ENCODE measurements around the gene PASK.

DNA sequence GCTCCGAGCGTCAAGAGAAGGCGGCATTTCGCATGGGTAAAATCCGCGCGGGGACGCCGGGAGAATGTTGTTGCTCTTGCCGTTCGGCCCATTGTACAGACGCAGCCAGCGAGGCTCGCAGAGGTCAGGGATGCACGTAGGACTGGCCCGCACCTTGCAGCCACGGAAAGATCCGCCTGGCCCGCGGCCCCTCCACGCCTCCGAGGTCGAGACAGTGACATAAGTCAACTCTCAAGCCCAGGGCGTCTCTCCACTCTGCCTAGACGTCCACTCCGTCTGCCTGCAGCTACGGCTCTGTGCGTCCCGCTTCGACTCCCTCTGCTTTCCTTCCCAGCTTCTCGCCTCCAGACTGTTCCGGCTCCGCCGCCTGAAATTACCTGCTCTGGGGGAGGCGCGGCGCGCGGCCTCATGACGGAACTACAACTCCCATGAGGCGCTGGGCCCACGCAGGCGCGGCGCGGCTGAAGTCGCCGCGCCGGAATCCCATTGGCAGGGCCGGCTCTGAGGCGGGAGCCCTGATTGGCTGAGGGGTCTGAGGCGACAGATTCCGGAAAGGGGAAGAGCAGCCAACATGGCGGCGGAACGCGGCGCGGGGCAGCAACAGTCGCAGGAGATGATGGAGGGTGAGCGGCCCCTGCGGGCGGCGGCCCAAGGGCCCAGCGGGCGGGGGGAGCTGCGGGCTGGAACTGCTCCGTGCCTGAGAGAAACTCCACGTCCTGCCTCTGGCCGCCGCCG, 820 bp upstream of the PASK start, which contains the start of gene PPP1R7:
- peak in 1 of 2 donors; percentile 48 for TF ChIP-seq POLR2A (IDR thresholded peaks at IDR 0.05)
- TF ChIP-seq, protein P1, sequence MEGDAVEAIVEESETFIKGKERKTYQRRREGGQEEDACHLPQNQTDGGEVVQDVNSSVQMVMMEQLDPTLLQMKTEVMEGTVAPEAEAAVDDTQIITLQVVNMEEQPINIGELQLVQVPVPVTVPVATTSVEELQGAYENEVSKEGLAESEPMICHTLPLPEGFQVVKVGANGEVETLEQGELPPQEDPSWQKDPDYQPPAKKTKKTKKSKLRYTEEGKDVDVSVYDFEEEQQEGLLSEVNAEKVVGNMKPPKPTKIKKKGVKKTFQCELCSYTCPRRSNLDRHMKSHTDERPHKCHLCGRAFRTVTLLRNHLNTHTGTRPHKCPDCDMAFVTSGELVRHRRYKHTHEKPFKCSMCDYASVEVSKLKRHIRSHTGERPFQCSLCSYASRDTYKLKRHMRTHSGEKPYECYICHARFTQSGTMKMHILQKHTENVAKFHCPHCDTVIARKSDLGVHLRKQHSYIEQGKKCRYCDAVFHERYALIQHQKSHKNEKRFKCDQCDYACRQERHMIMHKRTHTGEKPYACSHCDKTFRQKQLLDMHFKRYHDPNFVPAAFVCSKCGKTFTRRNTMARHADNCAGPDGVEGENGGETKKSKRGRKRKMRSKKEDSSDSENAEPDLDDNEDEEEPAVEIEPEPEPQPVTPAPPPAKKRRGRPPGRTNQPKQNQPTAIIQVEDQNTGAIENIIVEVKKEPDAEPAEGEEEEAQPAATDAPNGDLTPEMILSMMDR (IDR thresholded peaks at IDR 0.05) = no peak

All from sigmoid colon (tissue), 3 donors.